Mesendoderm (in vitro differentiated cells): Measurements from ENCODE around the gene UPK3B. TPM values are rescaled to one million over a fixed set of nuclear protein-coding genes. Genes with fewer than 3 reads are reported as not detected.
"Not testable (repeated sequence)": the region's sequence is repeated elsewhere in the genome, so short reads cannot be mapped to it uniquely, and the experiment has no call there.

Experiments used
- DNase-seq: peaks from one replicate; pipeline ENCODE4 v3.0.0; 2013
- H2AK5ac ChIP-seq: 2 replicates; pipeline ENCODE4 v1.6.1; 2013; ENCODE audit warnings: low read length, inconsistent platforms
- H2BK120ac ChIP-seq: 2 replicates; pipeline ENCODE4 v1.6.1; 2013; ENCODE audit warnings: low read depth, mild to moderate bottlenecking, low read length, moderate library complexity, mixed read lengths
- H2BK15ac ChIP-seq: replicated peaks from 2 replicates; pipeline ENCODE4 v1.6.1; 2013; ENCODE audit warnings: low read depth, mild to moderate bottlenecking, moderate library complexity
- H2BK5ac ChIP-seq: 2 replicates; pipeline ENCODE4 v1.6.1; 2013; ENCODE audit warnings: low read length, inconsistent platforms
- H3K18ac ChIP-seq: 2 replicates; pipeline ENCODE4 v1.6.1; 2013; ENCODE audit warnings: mild to moderate bottlenecking, low read length, mixed read lengths
- H3K23ac ChIP-seq: one replicate; pipeline ENCODE4 v1.6.1; 2013; ENCODE audit warnings: low read length
- H3K27ac ChIP-seq: 2 replicates; pipeline ENCODE4 v1.5.1; 2013; ENCODE audit warnings: low read depth, mild to moderate bottlenecking, inconsistent platforms, low read length, moderate library complexity
- H3K27me3 ChIP-seq: 2 replicates; pipeline ENCODE4 v1.6.1; 2013; ENCODE audit warnings: low read length, control low read depth, mild to moderate bottlenecking, inconsistent platforms; ENCODE audit not compliant: insufficient read depth, poor library complexity
- H3K36me3 ChIP-seq: 2 replicates; pipeline ENCODE4 v1.6.1; 2013; ENCODE audit warnings: low read length, inconsistent platforms; ENCODE audit not compliant: control insufficient read depth, insufficient read depth
- H3K4ac ChIP-seq: one replicate; pipeline ENCODE4 v1.6.1; 2013; ENCODE audit warnings: low read depth, mild to moderate bottlenecking, low read length, moderate library complexity
- H3K4me1 ChIP-seq: 2 replicates; pipeline ENCODE4 v1.6.1; 2013; ENCODE audit warnings: low read depth, low read length, inconsistent platforms; ENCODE audit not compliant: control insufficient read depth
- H3K4me2 ChIP-seq: 2 replicates; pipeline ENCODE4 v1.6.1; 2013; ENCODE audit warnings: low read length
- H3K4me3 ChIP-seq: 2 replicates; pipeline ENCODE4 v1.5.1; 2013; ENCODE audit warnings: mild to moderate bottlenecking, low read length
- H3K56ac ChIP-seq: one replicate; pipeline ENCODE4 v1.6.1; 2013; ENCODE audit warnings: low read length
- H3K79me1 ChIP-seq: 2 replicates; pipeline ENCODE4 v1.6.1; 2013; ENCODE audit warnings: low read length, inconsistent platforms
- H3K79me2 ChIP-seq: 2 replicates; pipeline ENCODE4 v1.6.1; 2013; ENCODE audit warnings: mild to moderate bottlenecking, low read length; ENCODE audit not compliant: control insufficient read depth, insufficient read depth
- H3K9ac ChIP-seq: 2 replicates; pipeline ENCODE4 v1.6.1; 2013; ENCODE audit warnings: low read length, inconsistent platforms
- H4K5ac ChIP-seq: one replicate; pipeline ENCODE4 v1.6.1; 2013; ENCODE audit warnings: low read length
- H4K8ac ChIP-seq: one replicate; pipeline ENCODE4 v1.6.1; 2013; ENCODE audit warnings: low read depth, mild to moderate bottlenecking, control low read depth, low read length, moderate library complexity
- WGBS: extraction: QIAGEN DNeasy Blood & Tissue Kit; methylation state at CpG from one replicate; pipeline ENCODE4 v1.1.7; 2013; ENCODE audit warnings: low lambda C conversion rate, missing lambda C conversion rate; ENCODE audit not compliant: insufficient coverage; ENCODE audit errors: extremely low coverage; 5-methylcytosine and 5-hydroxymethylcytosine counted together
- polyA plus RNA-seq, 2 experiments: library from polyadenylated mRNA; stranded (reverse); fragments of 200-250 nt; gene quantifications; one replicate each; pipeline ENCODE4 v1.2.3, GENCODE V29; 2013

UPK3B gene
- polyA plus RNA-seq (2013, experiment 1 of 2): 4.3 TPM
- polyA plus RNA-seq (2013, experiment 2 of 2): 4.5 TPM

- Histone ChIP-seq H4K8ac (no peak within 1 kb of the TSS), H3K27ac (no peak within 1 kb of the TSS), H2BK120ac (no peak within 1 kb of the TSS), H3K9ac (no peak within 1 kb of the TSS), H3K18ac (no peak within 1 kb of the TSS), H3K23ac (no peak within 1 kb of the TSS), H3K27me3 (no peaks in the 10 kb centered on the region), H2BK5ac (no peak within 1 kb of the TSS), H3K79me1 (no peaks in the 10 kb centered on the region), H3K79me2 (no peaks in the 10 kb centered on the region), H3K4ac (no peak within 1 kb of the TSS), H3K4me3 (no peak within 1 kb of the TSS), H3K56ac (peak within 1 kb of the TSS; percentile 25), H4K5ac (no peak within 1 kb of the TSS), H3K36me3 (peaks cover 1% of the 10 kb centered on the region), H3K4me2 (no peak within 1 kb of the TSS), H2BK15ac (no peak within 1 kb of the TSS), H3K4me1 (peaks cover 2% of the 10 kb centered on the region), H2AK5ac (no peak within 1 kb of the TSS)
- no CpG with 5 or more reads among the region's 20 CpGs for WGBS
- DNase-seq: peak; percentile 84
Observed at GRCh38 chr7:76509931-76510877, at the start of gene UPK3B. Gene UPK3B (plus strand): TSS chr7:76510552. CDS start chr7:76510653, 101 bp downstream.

- H2BK15ac ChIP-seq, H3K9ac ChIP-seq, H2AK5ac ChIP-seq, H3K18ac ChIP-seq, H3K4ac ChIP-seq, H3K4me2 ChIP-seq, H2BK5ac ChIP-seq, H3K79me2 ChIP-seq, H2BK120ac ChIP-seq, H3K23ac ChIP-seq, DNase-seq, H3K4me1 ChIP-seq, H3K56ac ChIP-seq, H4K8ac ChIP-seq, H3K36me3 ChIP-seq, H3K27ac ChIP-seq, H3K79me1 ChIP-seq, H3K4me3 ChIP-seq, H3K27me3 ChIP-seq, H4K5ac ChIP-seq: not testable (repeated sequence)
- WGBS: no CpG with 5 or more reads among the region's 20 CpGs
Observed at GRCh38 chr7:76460767-76461166, 49.6 kb upstream of the UPK3B start.

GRCh38 chr7:76461464-76462101 lies 48.8 kb upstream of the UPK3B start, which contains the start of gene DTX2:
Gene DTX2 (plus strand): TSS chr7:76461709. CDS start chr7:76480510, 18,801 bp downstream.
- H2BK15ac ChIP-seq, H3K27me3 ChIP-seq, H3K4me3 ChIP-seq, H3K4ac ChIP-seq, H2AK5ac ChIP-seq, H3K36me3 ChIP-seq, H3K27ac ChIP-seq, H2BK120ac ChIP-seq, DNase-seq, H3K79me1 ChIP-seq, H4K5ac ChIP-seq, H3K4me1 ChIP-seq, H3K9ac ChIP-seq, H2BK5ac ChIP-seq, H3K4me2 ChIP-seq, H3K18ac ChIP-seq, H3K79me2 ChIP-seq, H3K23ac ChIP-seq, H4K8ac ChIP-seq: not testable (repeated sequence)
- no CpG with 5 or more reads among the region's 54 CpGs for WGBS
- H3K56ac ChIP-seq: peak within 1 kb of the TSS; percentile 60

- H3K79me2 ChIP-seq, H3K27ac ChIP-seq, H2AK5ac ChIP-seq, H4K8ac ChIP-seq, H3K56ac ChIP-seq, H3K18ac ChIP-seq, H2BK120ac ChIP-seq, H3K36me3 ChIP-seq, H3K23ac ChIP-seq, H3K79me1 ChIP-seq, H2BK15ac ChIP-seq, DNase-seq, H3K27me3 ChIP-seq, H2BK5ac ChIP-seq, H3K4me3 ChIP-seq, H3K9ac ChIP-seq, H3K4me2 ChIP-seq, H3K4ac ChIP-seq, H3K4me1 ChIP-seq, H4K5ac ChIP-seq: not testable (repeated sequence)
- WGBS: no CpG with 5 or more reads among the region's 17 CpGs
Observed at GRCh38 chr7:76462271-76462882, 48.0 kb upstream of the UPK3B start.

- H2AK5ac ChIP-seq, H2BK120ac ChIP-seq: not testable (repeated sequence)
Observed at GRCh38 chr7:76464959-76465358, 45.4 kb upstream of the UPK3B start.

More at GRCh38 chr7:76464959-76465358, 45.4 kb upstream of the UPK3B start:
- H3K56ac ChIP-seq, H3K27ac ChIP-seq, H3K79me1 ChIP-seq, DNase-seq, H3K4me3 ChIP-seq, H2BK15ac ChIP-seq, H3K4me1 ChIP-seq, H3K23ac ChIP-seq, H3K18ac ChIP-seq, H4K5ac ChIP-seq, H3K79me2 ChIP-seq, H3K9ac ChIP-seq, H3K4ac ChIP-seq, H3K36me3 ChIP-seq, H4K8ac ChIP-seq, H3K27me3 ChIP-seq, H2BK5ac ChIP-seq, H3K4me2 ChIP-seq: not testable (repeated sequence)
- no CpG with 5 or more reads among the region's 5 CpGs for WGBS
